Activated T-cell treated with anti-CD3 and anti-CD28 coated beads, Interleukin-2, amount 50 U/mL, for 48 hours (primary cell): Measurements from ENCODE around the gene IMPDH1.

ENCODE experiments used
- DNase-seq, 2 experiments: peaks; one replicate each; pipeline ENCODE4 v3.0.0-alpha.2; 2020

IMPDH1 gene

DNA sequence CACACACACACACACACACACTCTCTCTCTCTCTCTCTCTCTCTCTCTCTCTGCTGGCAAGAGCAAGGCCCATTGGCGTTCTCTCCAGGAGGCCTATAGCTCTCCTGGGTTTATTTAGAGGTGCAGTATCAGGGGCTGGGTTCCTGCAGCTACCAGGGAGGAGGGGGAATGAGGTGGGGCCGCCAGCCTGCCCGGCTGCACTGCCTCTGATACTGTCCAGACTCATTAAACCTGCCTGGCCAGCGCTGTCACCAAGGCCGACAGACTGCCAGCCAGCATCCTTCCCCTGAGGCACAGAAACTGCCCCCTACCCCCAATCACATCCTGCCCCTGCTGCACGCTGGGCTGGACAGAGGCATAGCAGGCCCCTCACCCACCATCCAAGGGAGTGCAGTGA, 52.6 kb downstream of the IMPDH1 start:
- no peak for DNase-seq

DNA sequence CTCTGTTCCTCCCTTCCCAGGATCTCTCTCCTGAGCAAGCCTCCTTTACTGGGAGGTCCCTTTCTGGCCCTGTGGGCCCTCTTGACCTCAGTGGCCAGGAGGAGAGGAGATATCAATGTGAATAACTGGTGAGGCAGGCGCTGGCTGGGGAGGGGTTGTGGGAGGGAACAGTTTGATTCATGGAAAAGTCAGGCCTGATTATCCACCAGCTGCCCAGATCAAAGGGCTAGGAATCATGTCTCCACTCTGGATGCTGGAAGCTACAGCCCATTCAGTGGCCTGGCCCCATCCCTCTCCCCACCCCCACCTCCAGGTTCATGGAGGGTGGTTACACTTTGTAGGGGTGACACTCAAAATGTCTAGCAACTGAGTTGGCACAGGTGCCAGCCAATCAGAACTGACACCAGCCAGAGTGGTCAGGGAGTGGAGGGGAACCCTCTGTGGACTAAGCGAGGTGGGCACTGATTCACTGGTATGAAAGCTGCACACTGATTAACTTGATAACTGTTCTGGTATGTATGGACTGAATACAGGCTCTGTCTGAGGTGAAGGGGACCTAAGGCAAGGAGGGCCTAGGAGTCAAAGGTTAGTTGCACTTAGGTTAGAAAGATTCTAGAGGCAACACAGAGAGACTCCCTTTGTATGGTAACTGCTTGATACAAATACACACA, 53.1 kb downstream of the IMPDH1 start:
- no peak for DNase-seq

DNA sequence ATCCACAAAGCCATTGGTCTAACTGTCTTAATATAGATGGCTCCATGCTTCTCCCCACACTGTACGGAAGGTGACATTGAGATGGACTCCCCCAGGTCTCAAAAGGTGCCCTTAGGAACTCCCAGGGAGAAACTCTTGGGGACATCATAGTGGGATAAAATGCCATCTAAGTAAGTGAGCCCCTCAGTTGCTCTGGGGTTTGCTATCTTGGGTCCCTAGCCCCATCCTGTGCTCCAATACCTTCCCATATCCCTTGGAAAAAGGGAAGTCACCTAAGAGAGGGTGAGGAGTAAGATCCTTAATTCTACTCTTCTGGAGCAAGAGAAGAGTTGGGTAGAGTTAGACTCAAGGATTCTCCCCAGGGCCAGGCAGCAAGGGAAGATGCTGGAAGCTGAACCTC, 56.2 kb downstream of the IMPDH1 start:
- DNase-seq: no peak

DNA sequence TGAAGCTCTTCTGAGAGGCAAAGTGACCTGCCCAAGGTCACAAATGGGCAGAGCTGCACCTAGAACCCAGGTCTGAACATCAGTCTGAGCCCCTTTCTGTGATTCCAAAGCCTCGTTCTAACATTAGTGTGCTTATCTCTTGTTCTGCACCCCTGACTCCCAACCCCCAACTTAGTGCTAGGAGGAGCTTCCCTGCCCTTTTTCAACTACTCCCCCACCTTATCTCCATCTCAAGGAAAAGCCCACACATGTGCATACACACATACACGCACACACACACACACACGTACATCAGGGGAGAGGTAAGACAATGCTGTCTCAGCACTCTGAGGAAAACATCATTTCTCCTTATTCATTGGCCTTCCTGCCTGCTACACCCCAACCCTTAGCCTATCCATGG, 56.6 kb downstream of the IMPDH1 start:
- DNase-seq: no peak

DNA sequence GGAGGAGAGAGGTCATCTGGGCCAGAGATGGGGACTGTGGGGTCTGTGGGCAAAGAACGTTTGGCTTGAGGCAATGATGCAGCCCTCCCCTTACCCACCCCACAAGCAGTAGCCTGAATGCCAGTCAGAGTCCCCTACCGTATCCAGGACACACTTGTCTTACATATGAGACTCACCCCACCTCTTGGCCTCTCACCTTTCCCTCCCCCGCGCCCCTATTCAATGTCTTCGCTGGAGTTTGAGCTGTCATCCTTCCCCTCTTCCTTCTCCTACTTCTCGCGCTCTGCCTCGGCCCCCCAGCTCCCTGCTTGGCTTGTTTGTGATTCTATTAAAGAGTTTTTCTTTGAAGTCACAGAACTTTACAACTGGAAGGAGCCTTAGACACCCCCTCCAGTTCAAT, 57.1 kb downstream of the IMPDH1 start:
- DNase-seq: no peak

DNA sequence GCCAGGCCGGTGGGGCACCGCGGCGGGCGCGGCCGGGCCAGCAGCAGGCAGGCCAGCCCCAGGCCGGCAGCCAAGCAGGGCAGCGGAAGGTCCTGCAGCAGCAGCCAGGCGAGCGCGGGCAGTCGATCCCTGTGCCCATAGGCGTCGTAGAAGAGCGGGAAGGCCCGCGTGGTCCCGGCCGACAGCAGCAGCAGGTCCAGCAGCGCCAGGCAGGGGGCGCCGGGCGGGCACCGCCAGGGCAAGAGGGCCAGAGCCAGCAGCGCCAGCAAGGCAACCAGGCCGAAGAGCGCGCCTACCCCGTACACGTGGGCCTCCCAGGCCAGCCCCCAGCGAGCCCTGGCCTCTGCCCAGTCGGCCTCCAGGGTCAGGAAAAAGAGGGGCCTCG, 57.6 kb downstream of the IMPDH1 start:
- peak; percentile 50 to 69 for DNase-seq

DNA sequence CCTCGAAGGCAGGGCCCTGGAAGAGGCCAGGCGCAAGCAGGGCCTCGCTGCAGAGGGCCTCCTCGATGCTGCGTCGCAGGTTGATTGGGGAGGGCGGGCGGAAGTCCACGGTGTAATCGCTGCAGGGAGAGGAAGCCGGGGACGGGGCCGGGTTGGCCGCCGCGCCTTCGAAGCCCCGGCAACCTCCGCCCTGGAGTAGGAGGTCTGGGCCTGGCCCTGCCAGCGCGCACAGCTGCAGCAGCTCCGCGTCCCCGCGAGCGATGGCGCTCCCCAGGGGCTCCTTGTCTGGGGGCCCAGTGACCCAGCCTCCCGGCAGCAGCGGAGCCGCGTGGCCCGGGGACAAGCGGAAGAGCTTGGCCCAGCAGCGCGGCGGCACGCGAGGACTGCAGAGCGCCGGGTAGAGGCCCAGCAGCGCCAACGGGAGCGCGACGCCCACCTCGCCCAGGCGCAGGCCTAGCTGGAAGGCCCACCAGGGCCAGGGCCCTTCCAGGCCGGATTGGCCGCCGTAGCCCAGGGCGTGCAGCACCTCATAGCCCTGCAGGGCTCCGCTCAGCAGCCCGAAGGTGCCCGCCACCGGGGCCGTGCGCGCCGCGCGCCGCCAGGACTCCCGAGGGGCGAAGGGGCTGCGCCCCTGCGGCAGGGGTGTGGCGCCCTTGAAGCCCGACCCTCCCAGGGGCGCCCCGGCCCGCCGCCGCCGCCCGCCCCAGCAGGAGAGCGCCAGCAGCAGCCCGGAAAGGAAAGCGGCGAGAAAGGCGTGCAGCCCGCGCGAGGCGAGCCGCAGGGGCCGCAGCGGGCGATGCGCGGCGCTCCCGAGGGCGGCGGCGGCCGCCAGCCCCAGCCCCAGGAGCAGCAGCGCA, 58.3 kb downstream of the IMPDH1 start:
- DNase-seq: peak in 1 of 2 experiments; percentile 43

DNA sequence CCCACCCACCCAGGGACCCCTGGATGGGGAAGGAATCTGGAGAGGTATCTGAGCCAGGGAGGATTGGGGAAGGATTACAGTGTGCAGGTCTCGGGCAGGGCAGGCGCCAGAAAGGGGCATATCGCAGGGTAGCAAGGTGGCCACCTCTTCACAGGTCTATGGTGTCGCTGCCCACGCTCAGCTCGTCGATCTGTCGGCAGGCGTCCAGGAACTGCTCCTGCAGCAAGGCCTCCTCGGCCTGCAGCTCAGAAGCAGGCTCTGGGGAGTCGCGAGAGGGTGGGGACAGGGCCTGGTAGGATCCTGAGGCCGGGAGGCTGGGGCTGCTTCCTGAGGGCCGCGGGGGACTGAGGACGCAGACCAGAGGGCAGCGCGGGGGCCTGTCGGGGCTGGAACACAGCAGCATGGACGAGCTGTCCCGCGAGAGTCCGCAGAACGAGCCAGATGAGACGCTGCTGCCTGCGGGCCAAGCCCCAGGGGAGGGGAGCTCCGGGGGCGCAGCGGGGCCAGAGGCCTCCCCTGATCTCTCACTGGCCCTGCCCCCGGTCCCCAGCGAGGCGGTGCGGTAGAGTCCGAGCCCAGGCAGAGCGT, 59.0 kb downstream of the IMPDH1 start:
- DNase-seq: no peak

DNA sequence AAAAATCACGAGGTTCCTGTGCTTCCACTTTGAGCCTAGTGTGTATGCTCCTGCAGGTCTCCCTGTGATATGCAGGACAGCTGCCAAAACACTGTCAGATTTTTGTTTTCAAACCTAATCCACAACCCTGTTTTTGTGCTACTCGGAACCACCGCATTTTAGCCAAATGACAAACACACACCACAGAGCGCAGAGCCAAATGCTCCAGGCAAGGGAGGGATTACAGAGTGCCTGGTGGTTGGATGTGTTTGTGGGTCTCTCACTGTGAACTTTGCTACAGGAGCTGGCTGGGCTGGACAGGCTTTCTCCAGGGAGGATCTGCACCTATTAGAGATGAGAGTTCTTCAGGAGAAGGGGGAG, 60.3 kb downstream of the IMPDH1 start:
- DNase-seq: no peak

DNA sequence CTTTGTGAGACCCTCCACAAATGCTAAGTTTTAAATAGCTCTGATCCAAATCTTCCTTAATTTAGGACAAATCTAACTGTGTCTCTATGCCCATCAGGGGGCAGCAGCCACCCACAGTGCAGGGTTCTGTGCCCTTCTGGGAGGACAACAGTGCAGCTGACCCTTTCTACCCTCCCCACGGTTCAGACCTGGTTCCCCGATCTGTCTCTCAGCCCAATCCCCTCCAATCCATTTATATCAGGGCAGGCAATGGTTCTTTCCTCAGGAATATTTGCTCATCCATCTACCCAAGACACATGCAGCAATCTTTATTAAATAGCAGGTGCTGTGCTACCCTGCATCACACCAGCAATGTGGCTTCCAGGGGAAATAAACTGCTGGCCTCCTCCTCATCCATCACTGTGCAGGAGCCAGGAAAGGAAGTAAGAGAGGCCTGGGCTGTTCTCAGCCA, 62.1 kb downstream of the IMPDH1 start:
- peak; percentile 71 for DNase-seq

DNA sequence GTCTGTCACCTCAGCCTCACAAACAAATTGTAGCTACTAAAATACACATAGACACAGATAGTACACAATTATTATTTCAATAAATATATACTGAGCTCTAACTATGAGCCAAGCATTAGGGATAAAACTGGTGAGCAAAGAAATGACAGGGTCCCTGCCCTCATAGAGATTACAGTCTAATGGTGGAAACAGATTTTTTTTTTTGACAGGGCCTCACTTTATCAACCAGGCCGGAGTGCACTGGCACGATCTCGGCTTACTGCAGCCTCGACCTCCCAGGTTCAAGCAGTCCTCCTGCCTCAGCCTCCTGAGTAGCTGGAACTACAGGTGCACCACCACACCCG, 65.4 kb downstream of the IMPDH1 start:
- no peak for DNase-seq

DNA sequence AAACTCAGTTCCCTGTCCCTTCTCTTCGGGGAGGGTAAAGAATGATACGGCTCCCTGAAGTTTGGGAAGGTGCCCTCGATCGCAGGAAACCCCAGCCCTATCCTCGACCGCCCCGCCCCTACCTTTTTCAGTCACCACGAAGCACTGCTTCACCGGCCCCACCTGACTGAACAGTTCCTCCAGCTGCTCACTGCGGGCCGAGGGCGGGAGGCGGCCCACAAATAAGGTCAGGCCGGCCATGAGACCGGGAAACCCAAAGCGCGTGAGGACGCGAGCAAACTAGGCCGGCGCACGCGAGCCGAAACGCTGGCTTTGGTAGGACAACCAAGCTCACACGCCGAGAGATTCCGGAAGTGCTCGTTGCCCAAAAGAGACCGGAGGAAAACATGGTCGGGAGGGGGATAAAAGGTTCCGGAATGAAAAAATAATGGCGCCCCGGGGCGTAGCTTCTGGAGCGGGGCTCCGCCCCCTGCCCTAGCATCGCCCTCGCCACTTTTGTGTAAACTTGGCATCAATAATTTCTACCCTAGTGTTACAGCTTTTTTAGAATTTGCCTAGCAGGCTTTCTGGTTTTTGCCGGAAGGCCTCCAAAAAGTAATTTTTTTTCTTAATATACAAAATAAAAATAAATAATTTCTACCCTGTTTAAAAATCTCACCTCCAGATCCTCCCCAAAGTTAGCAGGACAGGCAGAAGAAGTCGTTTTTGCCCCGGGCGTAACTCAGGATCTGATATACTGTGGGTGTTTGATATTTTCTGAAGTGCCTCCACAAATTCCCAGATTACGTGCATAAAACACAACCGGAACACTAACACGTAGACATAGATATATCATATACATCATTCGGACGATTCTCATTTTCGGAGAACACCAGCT, 66.0 kb downstream of the IMPDH1 start, which contains the start of gene RBM28:
RBM28 (minus strand) TSS at position 355 of the 877 bp plus-strand sequence; CDS start at position 240, 115 bp downstream.
- peak; percentile 92 for DNase-seq
